Hepatocyte (in vitro differentiated cells): ENCODE data around the gene GPM6B. TPM values are rescaled to one million over a fixed set of nuclear protein-coding genes. Genes with fewer than 3 reads are reported as not detected.

Experiments used
- DNase-seq: peaks from one replicate; pipeline ENCODE4 v3.0.0-alpha.2; 2016; ENCODE audit warnings: low spot score
- H2AFZ ChIP-seq: fragments of 200-600 bp; sonication (generic); 2 replicates; pipeline ENCODE4 v1.6.0; 2016; ENCODE audit warnings: antibody characterized with exemption, mild to moderate bottlenecking
- H3K27ac ChIP-seq: fragments of 200-600 bp; sonication (generic); 2 replicates; pipeline ENCODE4 v1.5.1; 2016; ENCODE audit warnings: mild to moderate bottlenecking
- H3K27me3 ChIP-seq: fragments of 200-600 bp; sonication (generic); 2 replicates; pipeline ENCODE4 v1.6.1; 2016
- H3K36me3 ChIP-seq: fragments of 200-600 bp; sonication (generic); replicated peaks from 2 replicates; pipeline ENCODE4 v1.5.1; 2016; ENCODE audit warnings: low read depth; ENCODE audit not compliant: insufficient read depth
- H3K4me1 ChIP-seq: fragments of 200-600 bp; sonication (generic); 2 replicates; pipeline ENCODE4 v1.5.1; 2016; ENCODE audit warnings: mild to moderate bottlenecking, moderate library complexity; ENCODE audit not compliant: insufficient read depth
- H3K4me2 ChIP-seq: fragments of 200-600 bp; sonication (generic); 2 replicates; pipeline ENCODE4 v1.6.0; 2016
- H3K4me3 ChIP-seq: fragments of 200-600 bp; sonication (generic); 2 replicates; pipeline ENCODE4 v1.5.1; 2016; ENCODE audit warnings: mild to moderate bottlenecking
- H3K79me2 ChIP-seq: fragments of 200-600 bp; sonication (generic); 2 replicates; pipeline ENCODE4 v1.6.0; 2017; ENCODE audit warnings: mild to moderate bottlenecking
- H3K9me2 ChIP-seq: fragments of 200-600 bp; sonication (generic); replicated peaks from 2 replicates; pipeline ENCODE4 v1.6.0; 2017; ENCODE audit warnings: mild to moderate bottlenecking; ENCODE audit not compliant: insufficient read depth
- H3K9me3 ChIP-seq: fragments of 200-600 bp; sonication (generic); 2 replicates; pipeline ENCODE4 v1.5.1; 2016; ENCODE audit warnings: low read depth, mild to moderate bottlenecking
- H4K20me1 ChIP-seq: fragments of 200-600 bp; sonication (generic); 2 replicates; pipeline ENCODE4 v1.6.0; 2016; ENCODE audit warnings: mild to moderate bottlenecking; ENCODE audit not compliant: insufficient read depth, poor library complexity, severe bottlenecking
- CTCF ChIP-seq: fragments of 200-600 bp; sonication (generic); IDR thresholded peaks from 2 replicates; pipeline ENCODE4 v1.5.1; 2016; ENCODE audit warnings: antibody characterized with exemption, mild to moderate bottlenecking; ENCODE audit not compliant: poor library complexity
- EZH2 ChIP-seq: fragments of 200-600 bp; sonication (generic); IDR thresholded peaks from 2 replicates; pipeline ENCODE4 v1.6.1; 2016; ENCODE audit warnings: antibody characterized with exemption, mild to moderate bottlenecking, borderline replicate concordance
- EZH2phosphoT487 ChIP-seq: fragments of 200-600 bp; sonication (generic); IDR thresholded peaks from one replicate; pipeline ENCODE4 v1.6.1; 2018; ENCODE audit warnings: antibody characterized with exemption, mild to moderate bottlenecking, low read depth, moderate library complexity; ENCODE audit not compliant: unreplicated experiment, severe bottlenecking
- WGBS: methylation state at CpG from one replicate; pipeline ENCODE4 v1.1.6; 2016; ENCODE audit warnings: low lambda C conversion rate; ENCODE audit errors: missing lambda C conversion rate; 5-methylcytosine and 5-hydroxymethylcytosine counted together
- polyA plus RNA-seq: library from polyadenylated mRNA; unstranded; fragments of >200 nt; fragmentation: Nextera tagmentation; extraction: Ambion mirVana; gene quantifications from 2 replicates; pipeline ENCODE4 v1.2.1, GENCODE V29; 2016
- total RNA-seq: library from RNA; depleted of rRNA; stranded (reverse); fragments of >200 nt; gene quantifications from 2 replicates; pipeline ENCODE4 v1.2.3, GENCODE V29; 2014

The GPM6B gene
- total and polyA plus RNA-seq, 2 experiments from 2014 or later = 6.8 to 9.0 TPM

GRCh38 chrX:13843150-13843721 is 26.3 kb upstream of the GPM6B start:
- Histone ChIP-seq H3K9me3 (no peaks in the 10 kb centered on the region), H2AFZ (no peak overlapping the region)

GRCh38 chrX:13840121-13840520 is 23.2 kb upstream of the GPM6B start:
- H3K9me2 ChIP-seq = no peaks in the 10 kb centered on the region
- TF ChIP-seq EZH2 (no peak), CTCF (no peak)
- no peaks in the 10 kb centered on the region for H3K9me3 ChIP-seq
- WGBS = 71% methylated on average over 7 of the region's 7 CpGs
- no peak overlapping the region for H2AFZ ChIP-seq
- no peak overlapping the region for H3K4me2 ChIP-seq
- no peaks in the 10 kb centered on the region for H3K79me2 ChIP-seq
- no peak overlapping the region for H3K4me3 ChIP-seq
- H3K27ac ChIP-seq = no peak overlapping the region
- H3K36me3 ChIP-seq = no peaks in the 10 kb centered on the region
- H3K27me3 ChIP-seq = no peaks in the 10 kb centered on the region
- H3K4me1 ChIP-seq = no peaks in the 10 kb centered on the region
- DNase-seq = no peak
- H4K20me1 ChIP-seq = no peaks in the 10 kb centered on the region

More at GRCh38 chrX:13843150-13843721, 26.3 kb upstream of the GPM6B start:
- TF ChIP-seq EZH2 (no peak), CTCF (no peak), EZH2phosphoT487 (no peak)
- Histone ChIP-seq H3K4me1 (no peaks in the 10 kb centered on the region), H3K27me3 (no peaks in the 10 kb centered on the region), H3K4me3 (no peak overlapping the region), H3K4me2 (no peak overlapping the region), H3K36me3 (no peaks in the 10 kb centered on the region), H3K27ac (no peak overlapping the region), H3K9me2 (no peaks in the 10 kb centered on the region), H3K79me2 (no peaks in the 10 kb centered on the region), H4K20me1 (no peaks in the 10 kb centered on the region)
- WGBS = 81% methylated on average over 1 of the region's 1 CpG
- no peak for DNase-seq

GRCh38 chrX:13837290-13837745 is 20.4 kb upstream of the GPM6B start:
- Histone ChIP-seq H3K36me3 (no peaks in the 10 kb centered on the region), H3K4me2 (peak overlapping the region; percentile 34)

More at GRCh38 chrX:13837290-13837745, 20.4 kb upstream of the GPM6B start:
- H3K4me3 ChIP-seq = no peak overlapping the region
- no peaks in the 10 kb centered on the region for H3K79me2 ChIP-seq
- no peak for DNase-seq
- no peaks in the 10 kb centered on the region for H3K4me1 ChIP-seq
- 44% methylated on average over 7 of the region's 7 CpGs for WGBS
- H3K27ac ChIP-seq = no peak overlapping the region
- TF ChIP-seq EZH2phosphoT487 (no peak), EZH2 (no peak), CTCF (no peak)
- H2AFZ ChIP-seq = no peak overlapping the region
- no peaks in the 10 kb centered on the region for H3K27me3 ChIP-seq
- no peaks in the 10 kb centered on the region for H3K9me2 ChIP-seq
- no peaks in the 10 kb centered on the region for H3K9me3 ChIP-seq
- H4K20me1 ChIP-seq = no peaks in the 10 kb centered on the region
